GM18526 (cell line): ENCODE results near the gene WASF3.

Source experiments
- POLR2A ChIP-seq: IDR thresholded peaks from 3 replicates; pipeline ENCODE4 v1.6.1; 2011; ENCODE audit not compliant: insufficient read length; ENCODE audit errors: extremely low read depth

WASF3 gene

GRCh38 chr13:26561067-26561466 is 3.6 kb downstream of the WASF3 start:
- no peak for TF ChIP-seq POLR2A

- no peak for TF ChIP-seq POLR2A
Measured at GRCh38 chr13:26561651-26562511, 4.4 kb downstream of the WASF3 start.

GRCh38 chr13:26562512-26562890 is 5.0 kb downstream of the WASF3 start:
- no peak for TF ChIP-seq POLR2A

DNA sequence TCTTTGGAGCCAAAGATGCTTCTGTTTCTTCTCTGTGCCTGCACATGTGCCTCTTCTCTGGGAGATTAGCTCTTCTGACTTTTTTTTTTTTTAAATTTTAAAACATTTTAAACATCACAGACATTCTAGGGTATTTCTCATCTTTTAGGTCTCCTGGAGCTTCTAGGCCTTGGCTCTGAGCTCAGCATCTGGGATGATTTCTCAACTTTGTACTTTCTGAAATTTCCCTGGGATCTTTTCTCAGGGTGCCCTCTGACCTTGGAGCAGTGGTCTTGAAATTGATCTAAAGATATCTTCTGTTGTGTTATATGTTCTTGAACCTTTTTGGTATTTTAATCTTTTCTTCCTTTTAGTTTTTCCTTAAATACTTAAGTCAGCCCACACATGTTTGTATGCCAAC is 6.2 kb downstream of the WASF3 start:
- no peak for TF ChIP-seq POLR2A

DNA sequence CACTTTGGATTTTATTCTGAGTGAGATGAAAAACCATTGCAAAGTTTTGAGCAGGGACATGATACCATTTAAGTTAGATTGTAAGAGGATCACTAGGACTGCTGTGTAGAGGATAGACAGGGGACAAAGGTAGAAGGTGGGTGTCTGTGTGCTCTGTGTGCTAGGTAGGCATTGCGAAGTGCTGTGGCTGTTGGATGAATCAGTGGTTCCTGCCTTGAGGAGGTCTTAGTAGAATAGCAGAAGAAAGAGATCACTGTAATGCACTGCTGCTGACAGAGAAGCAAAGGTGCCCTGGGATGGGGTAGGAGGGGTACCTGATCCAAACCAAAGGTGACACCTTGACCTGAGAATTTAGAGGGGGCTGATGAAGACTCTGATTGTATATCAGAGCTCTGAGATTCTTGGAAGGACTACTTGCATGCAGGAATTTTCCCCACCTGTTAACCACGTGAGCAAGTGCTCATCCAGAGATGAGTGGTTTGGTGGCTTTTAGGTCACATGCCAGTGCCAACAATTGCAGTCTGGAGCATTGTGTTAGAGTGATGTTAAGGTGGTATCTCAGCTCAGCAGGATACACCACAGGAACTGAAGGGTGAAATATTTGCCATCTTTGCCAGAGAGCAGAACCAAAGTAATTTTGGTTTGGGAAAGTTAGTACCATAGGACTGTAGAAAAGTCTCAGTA is 10.8 kb downstream of the WASF3 start:
- no peak for TF ChIP-seq POLR2A

DNA sequence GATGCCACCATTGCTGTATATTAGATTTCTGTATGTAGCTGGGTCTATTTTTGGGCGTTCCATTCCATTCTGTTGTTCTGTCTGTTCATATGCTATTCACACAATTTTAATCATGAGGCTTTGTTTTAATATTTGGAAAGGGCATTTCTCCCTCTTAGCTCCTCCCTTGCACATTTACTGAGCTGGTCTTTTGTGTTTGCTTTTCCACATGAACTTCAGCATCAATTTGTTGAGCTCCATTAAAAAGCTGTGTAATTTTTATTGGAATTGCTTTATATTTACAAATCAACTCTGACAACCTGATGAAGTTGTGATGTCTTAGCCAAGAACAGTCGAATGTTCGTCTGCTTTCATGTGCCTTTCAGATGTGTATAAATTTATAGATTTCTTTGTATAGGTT is 14.0 kb downstream of the WASF3 start:
- TF ChIP-seq POLR2A = no peak

DNA sequence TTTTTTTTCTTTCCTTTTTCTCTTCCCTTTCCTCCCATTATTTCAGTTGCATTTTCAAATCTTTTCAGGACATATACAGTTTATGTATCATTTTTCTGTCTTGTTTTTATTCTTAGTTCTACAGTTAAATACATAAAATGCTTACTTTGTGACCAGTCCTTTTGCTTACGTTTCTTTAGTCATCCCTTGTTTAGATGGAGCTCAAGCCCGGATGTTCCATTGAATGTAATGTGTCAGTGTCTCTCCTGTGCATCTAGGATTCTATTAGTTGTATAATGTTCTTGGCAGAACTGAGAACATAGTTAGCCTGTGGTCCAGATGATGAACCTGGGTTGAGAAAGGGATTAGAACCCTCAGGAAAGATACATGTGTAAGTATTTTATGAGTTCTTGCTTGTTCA is 17.8 kb downstream of the WASF3 start:
- TF ChIP-seq POLR2A = no peak

DNA sequence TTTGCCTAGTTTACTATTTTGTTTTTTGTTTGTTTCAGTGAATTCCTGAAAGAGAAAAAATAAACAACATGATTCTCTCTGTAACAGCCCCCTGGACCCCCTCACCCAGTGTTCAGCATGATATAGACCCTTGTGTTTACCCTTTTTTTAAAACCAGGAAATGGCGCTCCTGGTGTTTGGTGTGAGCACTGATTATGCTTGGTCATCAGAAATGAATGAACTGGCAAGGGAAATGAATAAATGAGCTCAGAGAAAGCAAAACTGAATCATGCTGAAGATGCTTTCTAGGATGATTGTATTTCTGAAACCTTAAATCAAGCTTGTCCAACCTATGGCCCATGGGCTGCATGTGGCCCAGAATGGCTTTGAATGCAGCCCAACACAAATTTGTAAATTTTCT is 22.1 kb downstream of the WASF3 start:
- no peak for TF ChIP-seq POLR2A

GRCh38 chr13:26583662-26584061 is 26.2 kb downstream of the WASF3 start:
- TF ChIP-seq POLR2A = no peak

DNA sequence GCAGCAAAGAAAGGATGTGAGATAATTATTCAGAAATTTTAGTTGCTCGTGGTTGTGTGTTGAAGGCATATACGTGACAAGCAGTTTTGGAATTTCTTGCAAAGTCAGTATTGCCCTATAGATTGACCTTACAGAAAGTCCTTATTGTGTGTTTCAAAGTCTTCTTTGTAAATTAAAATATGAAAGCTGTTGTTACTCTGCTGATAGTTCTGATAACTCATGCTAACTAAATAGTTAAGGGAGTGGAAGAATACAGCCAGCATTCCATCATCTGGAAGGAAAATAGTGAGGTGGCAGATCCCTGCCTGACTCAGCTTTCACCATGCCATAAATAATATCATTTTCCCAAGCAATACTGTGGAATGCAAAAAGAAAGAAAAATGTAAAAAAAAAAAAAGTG is 27.2 kb downstream of the WASF3 start:
- no peak for TF ChIP-seq POLR2A

- TF ChIP-seq POLR2A = no peak
Measured at GRCh38 chr13:26585136-26585535, 27.7 kb downstream of the WASF3 start.

- TF ChIP-seq POLR2A = no peak
Measured at GRCh38 chr13:26587251-26587650, 29.8 kb downstream of the WASF3 start.

GRCh38 chr13:26589226-26589625 is 31.7 kb downstream of the WASF3 start:
- no peak for TF ChIP-seq POLR2A

DNA sequence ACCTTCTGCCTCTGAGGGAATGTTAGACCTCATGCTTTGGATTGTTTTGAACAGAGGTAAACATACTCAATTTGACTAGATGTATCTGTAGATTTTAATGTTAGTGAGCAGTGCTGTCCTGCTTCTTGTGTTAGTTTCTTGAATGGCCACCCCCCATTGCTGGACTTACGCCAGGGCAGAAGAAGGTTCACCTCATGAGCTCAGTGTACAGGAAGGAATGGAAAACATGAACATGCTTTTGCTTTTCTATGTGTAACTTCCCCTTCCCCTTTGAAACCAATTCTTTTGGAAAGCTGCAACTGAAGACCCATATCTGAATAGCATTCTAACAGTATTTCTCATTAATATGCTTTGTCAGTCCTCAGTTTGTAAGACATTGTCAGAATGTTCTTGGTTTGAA is 32.3 kb downstream of the WASF3 start:
- TF ChIP-seq POLR2A = no peak

GRCh38 chr13:26590379-26590778 is 32.9 kb downstream of the WASF3 start:
- no peak for TF ChIP-seq POLR2A

GRCh38 chr13:26590951-26591350 is 33.5 kb downstream of the WASF3 start:
- no peak for TF ChIP-seq POLR2A

DNA sequence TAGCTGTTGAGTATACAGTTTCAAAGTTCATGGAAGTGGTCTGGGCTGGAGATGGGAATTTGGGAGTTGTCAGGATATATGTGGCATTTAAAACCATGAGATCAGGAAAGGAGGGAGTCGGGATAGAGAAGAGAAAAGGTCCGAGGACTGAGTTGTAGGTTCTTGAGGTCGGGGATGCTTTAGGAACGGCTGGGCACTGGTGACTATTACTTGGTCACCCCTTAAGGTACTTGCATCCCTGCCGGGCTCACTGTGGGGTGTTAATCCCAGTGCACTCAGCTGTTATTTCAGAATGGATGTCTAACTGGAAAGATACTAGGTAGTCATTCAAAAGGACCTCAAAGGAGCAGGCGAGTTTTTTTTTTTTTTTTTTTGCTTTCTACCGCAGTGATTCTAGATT is 34.2 kb downstream of the WASF3 start:
- TF ChIP-seq POLR2A = no peak
